ENCODE measurements around the gene PTPN21. TPM values are rescaled to one million over a fixed set of nuclear protein-coding genes. Genes with fewer than 3 reads are reported as not detected.

The PTPN21 gene
- polyA plus RNA-seq, 2 of the 4 experiments (the other 2 are of a cell fraction), result 6.5 to 8.3 TPM

- CTCF ChIA-PET, result no interaction called here
- Histone ChIP-seq H3K9me3 (no peaks in the 10 kb centered on the region), H3K4me1 (no peaks in the 10 kb centered on the region), H3K27ac (no peak overlapping the region), H3K4me3 (no peak overlapping the region), H3K4me2 (no peak overlapping the region)
- TF ChIP-seq RCOR1 (IDR thresholded peaks at IDR 0.05; ENCODE audit: low read depth, low read length), result no peak
- no peak for TF ChIP-seq ZNF302 (CRISPR knock-in tag; IDR thresholded peaks at IDR 0.05)
- TF ChIP-seq BCL3 (IDR thresholded peaks at IDR 0.05), result no peak
- TF ChIP-seq HOXA7 (CRISPR knock-in tag; IDR thresholded peaks at IDR 0.05), result no peak
- no peak for TF ChIP-seq POLR2A (IDR thresholded peaks at IDR 0.05; ENCODE audit: low read length)
- TF ChIP-seq MAFK (IDR thresholded peaks at IDR 0.05; ENCODE audit: partially characterized antibody), result no peak
- no peak for TF ChIP-seq TFCP2L1 (CRISPR knock-in tag; IDR thresholded peaks at IDR 0.05)
- TF ChIP-seq POLR2AphosphoS2 (conservative IDR thresholded peaks at IDR 0.05; ENCODE audit: low read length), result no peak
- TF ChIP-seq HDAC2 (IDR thresholded peaks at IDR 0.05), result no peak
- no peak for TF ChIP-seq GATA3 (IDR thresholded peaks at IDR 0.05; ENCODE audit: borderline replicate concordance)
- no peak for TF ChIP-seq FOSB (CRISPR knock-in tag; IDR thresholded peaks at IDR 0.05)
- TF ChIP-seq CTCF (IDR thresholded peaks at IDR 0.05), result no peak
- TF ChIP-seq EP300 (IDR thresholded peaks at IDR 0.05), result no peak
- TF ChIP-seq ZSCAN20 (CRISPR knock-in tag; IDR thresholded peaks at IDR 0.05), result no peak
- TF ChIP-seq EHMT2 (IDR thresholded peaks at IDR 0.05; ENCODE audit: low read depth), result no peak
- no peak for TF ChIP-seq NFE2L2 (conservative IDR thresholded peaks at IDR 0.05; ENCODE audit: low read length)
- no peak for TF ChIP-seq SREBF2 (IDR thresholded peaks at IDR 0.05)
- no peak for TF ChIP-seq HMGXB4 (CRISPR knock-in tag; IDR thresholded peaks at IDR 0.05; ENCODE audit: borderline replicate concordance)
- FAIRE-seq (no peak), ATAC-seq (no peak), DNase-seq (ENCODE audit: low read depth in 1 of 2, low spot score in 1 of 2) (no peak)
- WGBS (ENCODE audit: missing lambda C conversion rate), result 71% methylated on average over 2 of the region's 2 CpGs
- POLR2A ChIA-PET, result no interaction called here
Measured at GRCh38 chr14:88439088-88439487, 115.7 kb downstream of the PTPN21 start.

- peaks cover 3% of the 10 kb centered on the region; the same call in 1 of the 3 replicates for H3K4me1 ChIP-seq
- ChIA-PET CTCF (interaction anchor here (0.8 kb wide), 1 partner anchor 426 kb away, joined by 3 read pairs; no protein-coding TSS in a partner anchor), POLR2A (no interaction called here)
- no peak overlapping the region for H3K4me2 ChIP-seq
- WGBS (ENCODE audit: missing lambda C conversion rate), result 78% methylated on average over 5 of the region's 5 CpGs
- no peak for DNase-seq (ENCODE audit: low read depth in 1 of 2, low spot score in 1 of 2)
- ATAC-seq, result no peak
- H3K27ac ChIP-seq, result no peak overlapping the region
- TF ChIP-seq MAFK (IDR thresholded peaks at IDR 0.05; ENCODE audit: partially characterized antibody) (no peak), RAD21 (conservative IDR thresholded peaks at IDR 0.05 in 1 of 2, IDR thresholded peaks at IDR 0.05 in 1 of 2) (peak in 1 of 2 experiments; percentile 28; a peak in 1 of 5 replicates)
- H3K9me3 ChIP-seq, result no peaks in the 10 kb centered on the region
- no peak overlapping the region for H3K4me3 ChIP-seq
- FAIRE-seq, result no peak
Measured at GRCh38 chr14:88437658-88438057, 117.1 kb downstream of the PTPN21 start.

GRCh38 chr14:88430976-88431375 lies 123.8 kb downstream of the PTPN21 start:
- H3K4me3 ChIP-seq, result no peak overlapping the region
- H3K4me2 ChIP-seq, result no peak overlapping the region
- H3K4me1 ChIP-seq, result peaks cover 6% of the 10 kb centered on the region; the same call in 1 of the 3 replicates
- DNase-seq (ENCODE audit: low read depth in 1 of 2, low spot score in 1 of 2) (no peak), ATAC-seq (no peak), FAIRE-seq (no peak)
- WGBS (ENCODE audit: missing lambda C conversion rate), result 72% methylated on average over 2 of the region's 2 CpGs
- ChIA-PET POLR2A (no interaction called here), CTCF (no interaction called here)
- no peak overlapping the region for H3K27ac ChIP-seq
- no peaks in the 10 kb centered on the region for H3K9me3 ChIP-seq
- TF ChIP-seq TP53 (CRISPR knock-in tag; IDR thresholded peaks at IDR 0.05) (no peak), HES2 (IDR thresholded peaks at IDR 0.05) (no peak), RCOR1 (IDR thresholded peaks at IDR 0.05; ENCODE audit: low read depth, low read length) (no peak), ZC3H11A (IDR thresholded peaks at IDR 0.05) (no peak), ZSCAN20 (CRISPR knock-in tag; IDR thresholded peaks at IDR 0.05) (no peak), KDM5A (IDR thresholded peaks at IDR 0.05) (no peak), NFE2L2 (conservative IDR thresholded peaks at IDR 0.05; ENCODE audit: low read length) (no peak), PHF8 (IDR thresholded peaks at IDR 0.05; ENCODE audit: borderline replicate concordance, low read depth) (no peak), REST (IDR thresholded peaks at IDR 0.05) (no peak), MAZ (IDR thresholded peaks at IDR 0.05; ENCODE audit: borderline replicate concordance, low read depth, low read length) (no peak), EP300 (IDR thresholded peaks at IDR 0.05) (no peak), RNF2 (IDR thresholded peaks at IDR 0.05; ENCODE audit: borderline replicate concordance, low read depth) (no peak)
